HTERT RPE-1 (cell line): ENCODE measurements around the gene PRKCSH.
"Not testable (repeated sequence)": the region's sequence is repeated elsewhere in the genome, so short reads cannot be mapped to it uniquely, and the experiment has no call there.

Source experiments
- in situ Hi-C: fragments of 300-500 bp; cut with MboI; formaldehyde crosslinking; loops from 4 replicates; pipeline ENCODE4 v1.14.3; 2020; ENCODE audit warnings: low sequenced_read_pairs

Gene PRKCSH

GRCh38 chr19:11450570-11451326, 15.3 kb downstream of the PRKCSH start:
- in situ Hi-C loops, result no loop called here

- in situ Hi-C loops, result no loop called here
Measured at GRCh38 chr19:11451327-11451870, 16.0 kb downstream of the PRKCSH start.

- in situ Hi-C loops, result no loop called here
Measured at GRCh38 chr19:11451871-11452619, 16.6 kb downstream of the PRKCSH start.

- in situ Hi-C loops, result no loop called here
Measured at GRCh38 chr19:11452620-11453310, 17.3 kb downstream of the PRKCSH start.

GRCh38 chr19:11453468-11454341, 18.3 kb downstream of the PRKCSH start:
- in situ Hi-C loops, result no loop called here

GRCh38 chr19:11455233-11455554, 19.8 kb downstream of the PRKCSH start:
- in situ Hi-C loops, result not testable (repeated sequence)

- in situ Hi-C loops, result no loop called here
Measured at GRCh38 chr19:11456659-11457058, 21.2 kb downstream of the PRKCSH start.

- in situ Hi-C loops, result no loop called here
Measured at GRCh38 chr19:11457115-11457514, 21.7 kb downstream of the PRKCSH start.

- in situ Hi-C loops, result no loop called here
Measured at GRCh38 chr19:11457831-11458230, 22.4 kb downstream of the PRKCSH start.

- in situ Hi-C loops, result no loop called here
Measured at GRCh38 chr19:11458236-11458900, 22.9 kb downstream of the PRKCSH start.

- in situ Hi-C loops, result not testable (repeated sequence)
Measured at GRCh38 chr19:11458912-11459311, 23.5 kb downstream of the PRKCSH start.

- in situ Hi-C loops, result no loop called here
Measured at GRCh38 chr19:11460207-11460606, 24.8 kb downstream of the PRKCSH start.

- in situ Hi-C loops, result no loop called here
Measured at GRCh38 chr19:11461453-11461852, 26.0 kb downstream of the PRKCSH start.

GRCh38 chr19:11463391-11463790, 28.0 kb downstream of the PRKCSH start:
- in situ Hi-C loops, result no loop called here

GRCh38 chr19:11464333-11465265, 29.2 kb downstream of the PRKCSH start:
- in situ Hi-C loops, result no loop called here

- in situ Hi-C loops, result no loop called here
Measured at GRCh38 chr19:11465600-11465999, 30.2 kb downstream of the PRKCSH start.

GRCh38 chr19:11468266-11468845, 32.9 kb downstream of the PRKCSH start:
- in situ Hi-C loops, result not testable (repeated sequence)

- in situ Hi-C loops, result no loop called here
Measured at GRCh38 chr19:11473725-11474124, 38.3 kb downstream of the PRKCSH start.

GRCh38 chr19:11475343-11475742, 39.9 kb downstream of the PRKCSH start:
- in situ Hi-C loops, result not testable (repeated sequence)
